Hypothalamus (tissue), 51 donors: ENCODE results near the gene REPIN1.
"Not testable (repeated sequence)": the region's sequence is repeated elsewhere in the genome, so short reads cannot be mapped to it uniquely, and the experiment has no call there.

Experiments
- DNase-seq, 51 donors: peaks; one replicate each; lab custom pipeline; 2025; lab: John Stamatoyannopoulos, UW

REPIN1 gene

GRCh38 chr7:150385302-150385723 is 16.7 kb downstream of the REPIN1 start:
- peak in 5 of 51 donors; percentile 23 to 55 (median 36) for DNase-seq

- not testable (repeated sequence) for DNase-seq
These were observed 17.3 kb downstream of the REPIN1 start for GRCh38 chr7:150385884-150386283.

GRCh38 chr7:150388306-150388705 is 19.7 kb downstream of the REPIN1 start:
- peak in 1 of 51 donors; percentile 48 for DNase-seq

- peak in 46 of 51 donors; percentile 30 to 93 (median 75) for DNase-seq
These were observed 20.3 kb downstream of the REPIN1 start for GRCh38 chr7:150388709-150389531.

GRCh38 chr7:150389532-150389816 is 20.9 kb downstream of the REPIN1 start:
- no peak for DNase-seq

- no peak for DNase-seq
These were observed 21.6 kb downstream of the REPIN1 start for GRCh38 chr7:150390205-150390604.

GRCh38 chr7:150393325-150393724 is 24.7 kb downstream of the REPIN1 start:
- DNase-seq = no peak

GRCh38 chr7:150396426-150396825 is 27.8 kb downstream of the REPIN1 start:
- DNase-seq = no peak

- no peak for DNase-seq
These were observed 28.2 kb downstream of the REPIN1 start for GRCh38 chr7:150396851-150397260.

- no peak for DNase-seq
These were observed 28.9 kb downstream of the REPIN1 start for GRCh38 chr7:150397346-150398107.

- no peak for DNase-seq
These were observed 29.7 kb downstream of the REPIN1 start for GRCh38 chr7:150398108-150398964.

- no peak for DNase-seq
These were observed 30.3 kb downstream of the REPIN1 start for GRCh38 chr7:150398965-150399320.

- DNase-seq = no peak
These were observed 30.9 kb downstream of the REPIN1 start for GRCh38 chr7:150399421-150400007.

GRCh38 chr7:150400008-150400787 is 31.6 kb downstream of the REPIN1 start:
- no peak for DNase-seq

GRCh38 chr7:150400788-150401423 is 32.3 kb downstream of the REPIN1 start:
- DNase-seq = no peak

- no peak for DNase-seq
These were observed 32.8 kb downstream of the REPIN1 start for GRCh38 chr7:150401424-150401790.

- no peak for DNase-seq
These were observed 33.4 kb downstream of the REPIN1 start for GRCh38 chr7:150401861-150402631.

GRCh38 chr7:150402671-150403321 is 34.2 kb downstream of the REPIN1 start:
- no peak for DNase-seq
